T-helper 1 cell (primary cell): ENCODE measurements around the gene EGFR.

ENCODE experiments used
- DNase-seq, 5 donors: peaks; one replicate each; pipeline ENCODE4 v3.0.0-alpha.2; 2012 to 2020

The EGFR gene

DNA sequence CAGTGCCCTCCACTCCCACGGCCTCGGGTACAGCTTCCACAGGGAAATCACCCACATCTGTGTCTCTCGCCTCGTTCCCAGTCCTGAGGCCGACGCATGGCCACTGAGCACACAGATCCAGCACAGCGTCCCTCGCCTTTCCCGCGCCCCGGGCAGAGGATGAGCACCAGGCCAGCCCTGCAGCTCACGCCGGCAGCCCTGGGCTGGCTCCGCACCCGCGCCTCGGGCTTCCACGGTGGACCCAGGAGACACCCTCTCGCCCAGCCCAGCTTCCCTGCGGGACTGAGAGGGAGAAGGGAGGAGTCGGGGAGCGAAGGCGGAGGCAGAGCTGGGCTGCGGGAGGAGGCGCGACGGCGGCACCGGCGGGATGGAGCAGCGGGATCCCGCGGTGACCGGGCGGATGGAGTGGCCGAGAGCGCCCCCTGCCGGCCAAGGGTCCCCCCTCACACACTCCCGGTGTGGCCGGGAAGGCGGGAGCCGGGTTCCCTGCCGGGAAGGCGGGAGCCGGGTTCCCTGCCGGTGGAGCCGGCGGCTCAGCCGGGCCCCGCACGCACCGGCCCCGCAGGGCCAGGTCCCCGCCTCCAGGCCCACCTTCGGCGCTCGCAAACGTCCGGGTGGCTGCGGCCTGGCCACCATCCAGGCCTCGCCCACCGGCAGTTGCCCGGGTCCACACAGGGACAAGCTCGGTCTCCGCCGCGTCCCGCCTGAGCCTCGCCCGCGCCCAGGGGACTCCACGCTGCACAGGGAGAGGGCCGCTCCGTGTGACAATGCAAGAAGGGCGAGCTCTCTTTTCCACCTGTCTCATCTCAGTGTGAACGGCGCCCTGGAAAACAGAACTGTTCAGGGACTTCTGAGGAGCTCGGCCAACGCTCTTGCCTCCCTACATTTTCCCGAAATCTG, 236.0 kb downstream of the EGFR start:
- DNase-seq, result peak; percentile 27 to 53 (median 42)

GRCh38 chr7:55255496-55256445, 237.0 kb downstream of the EGFR start:
- DNase-seq, result peak; percentile 31 to 79 (median 49)

GRCh38 chr7:55258631-55259030, 239.8 kb downstream of the EGFR start:
- DNase-seq, result no peak

- no peak for DNase-seq
Measured at GRCh38 chr7:55260171-55260570, 241.4 kb downstream of the EGFR start.

DNA sequence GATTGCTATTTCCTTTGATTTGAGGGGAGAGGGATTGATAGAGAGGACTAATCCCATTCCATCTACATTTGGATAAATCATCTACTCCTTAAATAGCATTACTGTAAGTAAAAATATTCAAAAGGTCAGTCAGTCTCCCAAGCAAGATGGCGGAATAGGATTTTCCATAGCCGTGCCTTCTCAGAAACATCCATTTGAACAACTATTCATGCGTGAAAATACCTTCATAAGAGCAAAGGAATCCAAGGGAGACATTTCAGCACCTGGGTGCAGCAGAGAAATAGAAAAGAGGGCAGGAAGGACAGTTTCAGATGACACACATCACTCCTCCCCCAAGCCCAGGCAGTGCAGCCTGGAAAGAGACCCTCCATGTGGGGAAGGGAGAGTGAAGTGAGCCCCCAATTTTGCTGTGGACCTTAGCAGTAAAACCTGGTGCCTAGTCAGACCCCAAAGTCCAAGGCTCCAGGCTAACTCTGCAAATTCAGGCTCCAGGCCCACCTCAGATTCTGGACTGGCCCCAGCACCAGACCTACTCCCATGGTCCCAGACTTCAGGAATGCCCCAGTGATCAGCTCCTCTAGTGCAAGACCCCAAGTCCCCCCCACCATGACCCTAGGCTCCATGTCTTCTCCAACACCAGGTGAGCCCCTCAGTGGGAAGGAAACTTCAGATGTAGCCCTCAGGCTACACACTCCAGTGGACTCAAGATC, 242.0 kb downstream of the EGFR start:
- DNase-seq, result no peak
